Hematopoietic multipotent progenitor cell treated with erythropoietin and hydrocortisone succinate and interleukin-3 and kit ligand, for 4 days (in vitro differentiated cells): ENCODE results near the gene CBX5.
"Not testable (repeated sequence)": the region's sequence is repeated elsewhere in the genome, so short reads cannot be mapped to it uniquely, and the experiment has no call there.

Source experiments
- DNase-seq: peaks from one replicate; pipeline ENCODE4 v3.0.0-alpha.2; 2015

CBX5 gene

GRCh38 chr12:54195737-54196347 lies 84.1 kb downstream of the CBX5 start:
- DNase-seq: peak; percentile 60

- DNase-seq: no peak
Observed at GRCh38 chr12:54195080-54195736, 84.7 kb downstream of the CBX5 start.

DNA sequence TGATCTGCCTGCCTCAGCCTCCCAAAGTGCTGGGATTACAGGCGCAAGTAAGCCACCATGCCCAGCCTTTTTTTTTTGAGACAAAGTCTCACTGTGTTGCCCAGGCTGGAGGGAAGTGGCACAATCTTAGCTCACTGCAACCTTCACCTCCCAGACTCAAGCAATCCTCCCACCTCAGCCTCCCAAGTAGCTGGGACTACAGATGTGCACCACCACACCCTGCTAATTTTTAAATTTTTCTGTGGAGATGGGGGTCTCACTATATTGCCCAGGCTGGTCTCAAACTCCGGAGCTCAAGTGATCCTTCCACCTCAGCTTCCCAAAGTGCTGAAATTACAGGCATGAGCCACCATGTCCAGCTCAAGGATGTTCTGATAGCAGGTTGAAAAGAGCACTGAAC lies 85.3 kb downstream of the CBX5 start:
- DNase-seq: not testable (repeated sequence)

DNA sequence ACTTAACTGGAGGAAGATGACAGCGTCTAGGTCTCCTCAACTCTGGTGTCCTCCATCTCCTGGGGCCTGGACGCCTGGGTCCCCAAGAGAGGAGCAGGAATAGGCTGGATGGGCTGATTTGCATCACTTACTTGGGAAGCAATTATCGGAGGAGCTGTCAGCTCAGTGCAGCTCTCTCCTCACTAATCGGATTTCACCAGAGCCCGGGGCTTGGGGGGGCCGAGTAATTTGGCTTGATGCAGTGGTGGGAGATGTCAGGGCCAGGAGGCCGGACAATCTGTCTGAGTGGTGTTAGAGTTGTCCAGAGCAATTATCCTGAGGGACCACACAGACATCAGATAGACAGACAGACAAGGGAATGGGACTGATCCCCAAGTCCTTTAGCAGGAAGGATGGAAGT lies 86.5 kb downstream of the CBX5 start:
- no peak for DNase-seq

- DNase-seq: peak; percentile 92
Observed at GRCh38 chr12:54191550-54192022, 88.3 kb downstream of the CBX5 start.

DNA sequence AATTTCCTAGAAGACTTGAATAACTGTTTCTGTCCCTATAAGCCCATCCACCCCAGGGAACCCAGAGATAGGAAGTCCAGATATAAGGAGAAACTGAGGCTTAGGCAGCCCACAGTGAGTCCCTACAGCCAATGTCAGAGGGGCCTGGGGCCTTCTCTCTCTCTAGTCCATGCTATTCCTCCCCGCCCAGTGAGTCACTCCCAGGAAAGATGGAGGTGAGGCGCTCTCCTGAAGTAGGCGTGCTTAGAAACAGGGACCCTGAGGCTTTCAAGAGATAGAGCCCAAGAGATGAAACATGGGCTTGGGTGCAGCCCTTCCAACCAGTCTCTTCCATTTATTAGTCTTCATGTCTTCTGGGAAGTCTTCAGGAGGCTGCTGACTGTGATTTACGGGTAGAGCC lies 88.8 kb downstream of the CBX5 start:
- no peak for DNase-seq

- DNase-seq: no peak
Observed at GRCh38 chr12:54189198-54189539, 90.8 kb downstream of the CBX5 start.

DNA sequence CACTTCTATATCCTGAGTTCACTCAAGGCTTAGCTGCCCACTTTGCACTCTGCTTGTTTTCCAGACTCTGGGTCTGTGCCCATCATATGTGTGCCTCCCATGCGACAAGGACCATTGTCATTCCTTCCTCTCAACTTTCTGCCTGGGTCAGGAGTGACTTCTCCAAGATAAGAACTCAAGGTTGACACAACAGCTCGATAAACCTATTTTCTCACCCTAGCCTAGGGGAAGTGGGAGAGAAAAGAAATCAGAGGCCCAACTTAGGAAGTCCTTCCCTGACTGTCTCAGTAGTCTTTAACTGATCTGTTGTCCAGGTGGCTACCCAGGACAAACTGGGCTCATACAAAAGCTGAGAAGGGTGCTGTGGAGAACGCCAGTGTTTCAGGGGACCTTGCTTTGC lies 92.8 kb downstream of the CBX5 start:
- DNase-seq: no peak

DNA sequence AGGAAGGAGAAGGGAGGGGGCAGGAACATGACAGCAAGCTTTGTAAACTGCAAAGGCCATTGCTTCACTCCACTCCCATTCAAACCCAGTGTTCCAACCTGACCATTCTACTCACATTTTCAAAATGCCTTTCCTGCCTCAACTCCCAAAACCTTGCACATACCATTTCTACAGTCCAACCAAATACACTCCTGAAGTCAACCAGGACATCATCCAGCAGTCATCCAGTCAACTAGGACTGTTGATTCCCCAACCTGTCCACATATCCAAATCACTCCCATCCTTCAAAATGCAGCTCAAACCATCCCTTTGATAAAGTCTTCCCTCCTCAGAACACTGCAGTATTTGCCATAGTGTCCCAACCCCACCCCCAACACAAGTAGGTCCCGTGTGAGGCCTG lies 94.0 kb downstream of the CBX5 start:
- no peak for DNase-seq

- not testable (repeated sequence) for DNase-seq
Observed at GRCh38 chr12:54185297-54185696, 94.6 kb downstream of the CBX5 start.

GRCh38 chr12:54184024-54184805 lies 95.7 kb downstream of the CBX5 start:
- no peak for DNase-seq

- DNase-seq: no peak
Observed at GRCh38 chr12:54182981-54183380, 96.9 kb downstream of the CBX5 start.

GRCh38 chr12:54182086-54182485 lies 97.8 kb downstream of the CBX5 start:
- DNase-seq: no peak
